GM06990 (cell line): ENCODE results near the gene RNFT2.

ENCODE experiments used
- DNase-seq: peaks from one replicate; pipeline ENCODE4 v3.0.0-alpha.2; 2011; ENCODE audit not compliant: insufficient read length; ENCODE audit errors: extremely low read depth
- H3K27me3 ChIP-seq: replicated peaks from 2 replicates; pipeline ENCODE4 v1.6.0; 2011; ENCODE audit warnings: low read length; ENCODE audit not compliant: control insufficient read depth, insufficient read depth
- H3K36me3 ChIP-seq: 2 replicates; pipeline ENCODE4 v1.5.1; 2011; ENCODE audit warnings: low read length; ENCODE audit not compliant: control insufficient read depth, insufficient read depth
- H3K4me3 ChIP-seq: replicated peaks from 2 replicates; pipeline ENCODE4 v1.5.1; 2011; ENCODE audit warnings: low read depth, mild to moderate bottlenecking, control low read depth, low read length
- CTCF ChIP-seq: IDR thresholded peaks from 2 replicates; pipeline ENCODE4 v1.5.1; 2011; ENCODE audit warnings: low read length, control low read depth, mild to moderate bottlenecking, inconsistent platforms; ENCODE audit not compliant: insufficient read depth, poor library complexity, severe bottlenecking

Gene RNFT2

GRCh38 chr12:116881325-116881876, 143.3 kb downstream of the RNFT2 start, which contains the start of gene HRK:
Gene HRK, minus strand, starts transcription at chr12:116881441. Its CDS starts 134 bp downstream, at chr12:116881307.
- H3K36me3 ChIP-seq: no peaks in the 10 kb centered on the region
- no peak for TF ChIP-seq CTCF
- H3K4me3 ChIP-seq: peak within 1 kb of the TSS; percentile 20
- peaks cover 13% of the 10 kb centered on the region for H3K27me3 ChIP-seq
- no peak for DNase-seq

- H3K36me3 ChIP-seq: no peaks in the 10 kb centered on the region
- no peak for DNase-seq
- H3K4me3 ChIP-seq: peak overlapping the region; percentile 20; the same call in 1 of the 2 replicates
- peaks cover 13% of the 10 kb centered on the region for H3K27me3 ChIP-seq
- TF ChIP-seq CTCF: no peak
Measured at GRCh38 chr12:116881877-116882507, 143.9 kb downstream of the RNFT2 start.

- Histone ChIP-seq H3K36me3 (no peaks in the 10 kb centered on the region), H3K4me3 (no peak overlapping the region), H3K27me3 (peaks cover 13% of the 10 kb centered on the region)
- TF ChIP-seq CTCF: peak; percentile 15
- DNase-seq: no peak
Measured at GRCh38 chr12:116882742-116883141, 144.6 kb downstream of the RNFT2 start.

GRCh38 chr12:116884871-116885270, 146.8 kb downstream of the RNFT2 start:
- DNase-seq: no peak
- Histone ChIP-seq H3K36me3 (no peaks in the 10 kb centered on the region), H3K4me3 (no peak overlapping the region), H3K27me3 (peaks cover 12% of the 10 kb centered on the region)
- no peak for TF ChIP-seq CTCF

GRCh38 chr12:116885491-116885890, 147.4 kb downstream of the RNFT2 start:
- no peak for DNase-seq
- H3K27me3 ChIP-seq: peaks cover 9% of the 10 kb centered on the region
- H3K4me3 ChIP-seq: no peak overlapping the region
- H3K36me3 ChIP-seq: no peaks in the 10 kb centered on the region
- TF ChIP-seq CTCF: no peak
